Cardiac fibroblast (primary cell): ENCODE results near the gene CFP.

ENCODE experiments used
- DNase-seq, 2 donors: peaks; one replicate each; pipeline versions ENCODE4 v3.0.0 to v3.0.0-alpha.2; 2010; ENCODE audit warnings: low read depth in 2 of 2
- H3K4me3 ChIP-seq, 2 donors: replicated peaks in 1 of 2; 1 replicate in 1 of 2; 2 replicates in 1 of 2; pipeline ENCODE4 v1.5.1; 2011; ENCODE audit warnings: low read depth in 2 of 2, low read length in 2 of 2, mild to moderate bottlenecking in 2 of 2, moderate library complexity in 1 of 2
- CTCF ChIP-seq: IDR thresholded peaks from one replicate; pipeline ENCODE4 v1.5.1; 2011; ENCODE audit warnings: low read depth, mild to moderate bottlenecking, low read length, inconsistent platforms

CFP gene

GRCh38 chrX:47583240-47583861 lies 46.4 kb downstream of the CFP start:
- TF ChIP-seq CTCF = no peak
- H3K4me3 ChIP-seq = peak overlapping the region; percentile 67 to 74
- no peak for DNase-seq

- TF ChIP-seq CTCF = no peak
- H3K4me3 ChIP-seq = peak within 1 kb of the TSS; percentile 67 to 74
- peak; percentile 94 to 96 for DNase-seq
These were observed 47.7 kb downstream of the CFP start, which contains the start of gene TIMP1 for GRCh38 chrX:47581731-47582647. Gene TIMP1 (plus strand): TSS chrX:47582436. CDS start chrX:47583416, 980 bp downstream.

DNA sequence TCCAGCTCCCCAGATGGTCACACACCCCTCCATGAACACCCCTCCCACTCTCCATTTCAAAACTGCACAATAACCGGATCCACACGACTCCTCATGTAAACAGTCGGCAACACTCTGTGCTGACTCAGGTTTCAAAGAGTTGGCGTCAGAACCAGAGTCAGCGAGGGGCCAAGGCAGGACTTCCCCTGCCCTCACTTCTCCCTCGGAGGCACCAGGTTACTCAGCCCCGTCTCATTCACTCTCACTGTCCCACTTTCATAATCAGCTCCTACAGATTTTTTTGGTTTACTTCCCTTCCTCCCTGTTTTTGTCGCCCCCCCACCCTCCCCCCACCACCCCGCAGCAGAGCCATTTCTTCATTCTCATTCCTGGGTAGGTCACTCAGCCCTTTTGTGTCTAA lies 50.2 kb downstream of the CFP start:
- no peak overlapping the region for H3K4me3 ChIP-seq

DNA sequence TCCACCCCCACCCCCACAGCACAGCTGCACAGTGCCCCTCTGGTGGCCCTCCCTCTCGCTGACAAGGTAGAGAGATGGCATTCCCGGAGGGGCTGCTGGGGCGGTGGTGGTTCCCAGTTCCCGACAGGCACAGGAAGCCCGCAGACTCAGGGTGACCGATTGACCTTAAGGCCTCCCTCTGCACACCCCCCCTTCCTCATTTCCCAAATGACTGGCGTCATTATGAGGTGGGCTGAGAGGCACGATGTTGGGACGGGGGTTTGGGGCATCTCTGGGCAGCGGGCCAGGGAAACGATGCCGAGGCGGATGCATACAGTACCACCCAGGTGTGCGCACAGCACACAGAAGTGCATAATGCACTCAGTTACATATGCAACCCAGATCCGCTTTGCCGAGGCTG lies 51.0 kb downstream of the CFP start:
- TF ChIP-seq CTCF = no peak
- H3K4me3 ChIP-seq = no peak overlapping the region
- no peak for DNase-seq

More for the DNA sequence above, 50.2 kb downstream of the CFP start:
- TF ChIP-seq CTCF = no peak
- DNase-seq = peak; percentile 70 to 91

DNA sequence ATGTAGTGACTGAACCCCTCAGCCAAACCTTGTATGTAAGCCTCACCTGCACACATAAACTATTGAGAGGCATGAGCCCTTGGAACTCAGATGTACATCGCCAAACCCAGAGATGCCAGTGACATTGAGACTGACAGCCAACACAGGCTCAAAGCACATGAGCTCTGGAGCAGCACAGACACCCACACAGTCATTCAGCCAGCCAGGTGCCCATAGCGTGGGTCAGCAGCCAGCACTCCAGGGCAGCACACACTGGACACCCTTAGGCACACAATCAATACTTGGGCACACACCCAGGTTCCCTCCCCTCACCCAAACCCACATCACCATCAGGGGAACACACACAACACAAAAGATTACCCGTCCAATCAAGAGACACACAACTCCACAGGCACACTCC lies 51.8 kb downstream of the CFP start:
- TF ChIP-seq CTCF = no peak
- no peak for DNase-seq
- H3K4me3 ChIP-seq = no peak overlapping the region

GRCh38 chrX:47577424-47577823 lies 52.3 kb downstream of the CFP start:
- no peak for TF ChIP-seq CTCF
- H3K4me3 ChIP-seq = no peak overlapping the region
- peak in 1 of 2 donors; percentile 52 for DNase-seq
